ENCODE results near the gene CFAP92. TPM values are rescaled to one million over a fixed set of nuclear protein-coding genes. Genes with fewer than 3 reads are reported as not detected.

The CFAP92 gene
- total RNA-seq, 1 donor from 2014 or later: 1.6 TPM

DNA sequence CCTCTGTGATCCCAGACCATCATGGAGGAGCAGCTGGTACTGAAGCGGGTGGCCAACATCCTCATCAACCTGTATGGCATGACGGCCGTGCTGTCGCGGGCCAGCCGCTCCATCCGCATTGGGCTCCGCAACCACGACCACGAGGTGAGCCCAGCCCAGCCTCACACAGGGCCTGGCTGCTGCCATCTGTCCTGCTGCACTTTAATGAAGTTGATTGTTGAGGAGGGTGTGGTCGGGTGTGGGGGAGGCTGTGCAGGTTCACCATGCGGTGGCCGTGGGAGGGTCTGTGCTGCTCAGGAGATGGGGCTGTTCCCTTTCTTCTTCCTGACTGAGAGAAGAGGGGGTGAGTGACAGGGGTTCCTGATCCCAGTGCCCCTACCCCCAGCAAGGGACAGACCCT, 83.9 kb downstream of the CFAP92 start:
- no peak overlapping the region for H3K27ac ChIP-seq (ENCODE audit: low read depth, low read length)

DNA sequence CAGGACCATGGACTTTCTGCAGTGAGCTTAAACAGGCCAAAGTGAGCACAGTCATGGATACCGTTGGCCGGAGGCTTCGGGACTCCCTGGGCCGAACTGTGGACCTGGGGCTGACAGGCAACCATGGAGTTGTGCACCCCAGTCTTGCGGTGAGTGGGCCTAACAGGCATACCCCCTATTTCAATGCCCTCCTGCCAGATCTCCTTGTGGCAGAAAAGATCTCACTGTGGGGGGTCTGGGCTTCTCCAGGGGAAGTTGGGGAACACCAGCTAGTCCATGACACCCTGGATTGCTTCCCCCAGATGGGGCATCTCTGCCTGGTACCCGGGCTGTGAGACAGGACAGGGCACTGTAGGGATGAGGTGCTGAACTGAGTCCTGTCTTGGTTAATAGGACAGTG, 84.9 kb downstream of the CFAP92 start:
- Histone ChIP-seq H3K9ac (ENCODE audit: low read depth in 1 of 3, low read length in 3 of 3) (no peak overlapping the region), H3K4me3 (ENCODE audit: low read length in 3 of 3) (no peak overlapping the region), H3K4me1 (ENCODE audit: control insufficient read depth in 3 of 3, insufficient read depth in 3 of 3, low read length in 3 of 3) (no peaks in the 10 kb centered on the region), H3K36me3 (ENCODE audit: control insufficient read depth in 3 of 3, insufficient read depth in 3 of 3, low read length in 3 of 3) (peaks cover 93 to 95% (median 94%) of the 10 kb centered on the region in 3 donors), H3K27me3 (ENCODE audit: control insufficient read depth in 3 of 3, insufficient read depth in 3 of 3, low read length in 3 of 3) (no peaks in the 10 kb centered on the region), H3K27ac (ENCODE audit: low read depth, low read length) (no peak overlapping the region), H3K9me3 (ENCODE audit: control insufficient read depth in 3 of 3, low read length in 3 of 3) (no peaks in the 10 kb centered on the region)

More for the DNA sequence above, 83.9 kb downstream of the CFAP92 start:
- Histone ChIP-seq H3K9me3 (ENCODE audit: control insufficient read depth in 3 of 3, low read length in 3 of 3) (no peaks in the 10 kb centered on the region), H3K9ac (ENCODE audit: low read depth in 1 of 3, low read length in 3 of 3) (no peak overlapping the region), H3K27me3 (ENCODE audit: control insufficient read depth in 3 of 3, insufficient read depth in 3 of 3, low read length in 3 of 3) (no peaks in the 10 kb centered on the region), H3K4me1 (ENCODE audit: control insufficient read depth in 3 of 3, insufficient read depth in 3 of 3, low read length in 3 of 3) (no peaks in the 10 kb centered on the region), H3K4me3 (ENCODE audit: low read length in 3 of 3) (no peak overlapping the region), H3K36me3 (ENCODE audit: control insufficient read depth in 3 of 3, insufficient read depth in 3 of 3, low read length in 3 of 3) (peaks cover 90 to 95% (median 91%) of the 10 kb centered on the region in 3 donors)

DNA sequence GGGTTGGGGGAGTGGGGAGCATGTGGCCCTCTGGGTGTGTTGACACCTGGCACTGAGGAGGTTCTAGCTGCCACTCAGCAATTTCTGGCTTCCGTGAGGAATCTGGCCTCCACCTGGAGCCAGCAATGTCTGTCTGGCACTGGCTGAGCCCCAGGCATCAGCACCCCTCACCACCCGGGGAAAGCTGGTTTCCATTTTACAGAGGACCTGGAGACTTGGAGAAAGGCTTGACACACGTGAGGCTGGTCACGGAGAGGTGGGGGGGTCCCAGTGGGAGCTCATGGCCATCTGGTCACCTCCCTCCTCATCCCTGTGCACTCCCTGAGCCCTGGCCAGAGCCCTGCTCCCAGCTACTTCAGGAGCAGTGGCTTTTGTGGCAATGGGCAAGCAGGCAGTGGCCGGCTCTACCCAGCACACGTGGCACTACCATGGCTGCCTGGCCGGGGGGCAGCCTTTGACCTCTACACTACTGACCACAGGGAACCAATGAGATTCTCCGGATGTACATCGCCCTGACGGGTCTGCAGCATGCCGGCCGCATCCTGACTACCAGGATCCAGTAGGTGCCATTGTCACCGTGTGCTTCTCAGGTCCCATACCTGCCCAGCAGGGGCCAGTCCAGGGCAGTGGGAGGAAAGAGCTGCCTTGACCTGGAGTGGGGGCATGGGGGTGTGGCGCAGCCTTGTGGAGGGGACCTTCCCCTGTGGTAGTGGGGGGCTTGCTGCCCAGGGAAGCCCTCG, 86.0 kb downstream of the CFAP92 start:
- Histone ChIP-seq H3K9me3 (ENCODE audit: control insufficient read depth in 3 of 3, low read length in 3 of 3) (no peaks in the 10 kb centered on the region), H3K36me3 (ENCODE audit: control insufficient read depth in 3 of 3, insufficient read depth in 3 of 3, low read length in 3 of 3) (peaks cover 92 to 95% (median 93%) of the 10 kb centered on the region in 3 donors), H3K9ac (ENCODE audit: low read depth in 1 of 3, low read length in 3 of 3) (no peak overlapping the region), H3K4me3 (ENCODE audit: low read length in 3 of 3) (no peak overlapping the region), H3K4me1 (ENCODE audit: control insufficient read depth in 3 of 3, insufficient read depth in 3 of 3, low read length in 3 of 3) (no peaks in the 10 kb centered on the region), H3K27ac (ENCODE audit: low read depth, low read length) (no peak overlapping the region), H3K27me3 (ENCODE audit: control insufficient read depth in 3 of 3, insufficient read depth in 3 of 3, low read length in 3 of 3) (no peaks in the 10 kb centered on the region)

DNA sequence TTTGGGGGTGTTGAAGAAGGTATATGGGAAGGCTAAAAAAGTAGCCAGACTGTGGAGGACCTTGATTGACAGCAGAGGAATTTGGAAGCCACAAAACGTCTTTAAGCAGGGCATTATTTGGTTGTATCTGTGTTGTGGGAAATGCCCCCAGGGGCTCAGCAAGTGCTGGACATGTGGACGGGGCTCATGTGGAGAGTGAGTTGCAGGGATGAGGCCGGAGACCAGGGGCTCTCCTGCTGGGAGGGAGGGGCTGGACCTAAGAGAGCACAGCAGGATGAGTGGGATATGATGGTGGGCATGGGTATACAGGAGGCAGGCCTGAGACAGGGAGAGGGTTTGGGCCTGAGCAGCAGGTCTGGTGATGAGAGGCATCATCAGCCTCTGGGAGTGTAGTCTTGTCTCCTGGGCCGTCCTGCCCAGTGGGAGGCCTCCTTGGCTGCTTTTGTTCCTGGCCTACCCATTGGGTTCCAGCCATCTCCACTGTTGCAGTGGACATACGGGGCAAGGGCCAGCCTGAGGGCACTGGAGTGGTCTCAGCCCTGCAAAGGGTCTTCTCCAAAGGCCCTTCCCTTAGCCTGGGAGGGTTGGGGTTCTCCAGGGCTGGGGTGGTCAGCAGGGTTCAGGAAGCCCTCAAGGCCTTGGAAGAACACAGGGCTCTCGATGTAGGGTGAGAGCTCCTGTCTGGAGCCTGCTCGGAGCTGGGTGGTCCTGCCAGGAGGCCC, 86.9 kb downstream of the CFAP92 start:
- H3K9ac ChIP-seq (ENCODE audit: low read depth in 1 of 3, low read length in 3 of 3): no peak overlapping the region
- H3K36me3 ChIP-seq (ENCODE audit: control insufficient read depth in 3 of 3, insufficient read depth in 3 of 3, low read length in 3 of 3): peaks cover 92 to 95% (median 93%) of the 10 kb centered on the region in 3 donors

DNA sequence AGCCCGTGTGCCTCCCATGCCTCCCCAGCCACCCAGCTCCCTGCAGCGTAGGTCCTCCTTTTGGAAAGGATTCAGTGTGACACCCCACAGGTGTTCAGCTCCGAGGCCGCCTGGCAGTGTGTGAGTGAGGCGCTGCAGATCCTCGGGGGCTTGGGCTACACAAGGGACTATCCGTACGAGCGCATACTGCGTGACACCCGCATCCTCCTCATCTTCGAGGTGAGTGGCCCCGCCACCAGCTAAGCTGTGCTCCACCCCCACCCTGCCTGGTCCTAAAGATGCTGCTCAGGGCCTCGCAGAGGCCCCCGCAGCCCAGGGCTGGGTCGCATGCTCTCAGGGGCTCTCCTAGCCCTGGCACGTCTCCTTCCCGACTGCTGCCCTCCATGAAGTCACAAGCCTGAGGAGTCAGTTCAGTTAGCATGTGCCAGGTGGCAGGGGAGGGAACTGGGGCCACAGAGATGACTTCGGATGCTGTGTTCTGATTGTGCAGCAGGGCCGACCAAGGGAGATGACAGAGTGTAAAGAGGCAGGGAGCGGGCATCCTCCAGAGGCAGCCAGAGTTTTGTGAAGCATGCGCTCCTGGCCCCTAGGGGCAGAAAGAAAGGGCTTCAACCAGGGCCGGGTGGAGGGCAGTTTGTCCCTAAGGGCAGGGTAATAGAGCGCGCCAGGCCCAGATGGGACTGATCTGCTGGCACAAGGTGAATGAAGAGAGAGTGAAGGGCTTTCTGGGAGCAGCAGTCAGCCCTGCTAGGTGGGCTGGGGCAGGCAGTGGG, 87.7 kb downstream of the CFAP92 start:
- H3K4me1 ChIP-seq (ENCODE audit: control insufficient read depth in 3 of 3, insufficient read depth in 3 of 3, low read length in 3 of 3): no peaks in the 10 kb centered on the region
- H3K27me3 ChIP-seq (ENCODE audit: control insufficient read depth in 3 of 3, insufficient read depth in 3 of 3, low read length in 3 of 3): no peaks in the 10 kb centered on the region
- H3K9ac ChIP-seq (ENCODE audit: low read depth in 1 of 3, low read length in 3 of 3): no peak overlapping the region
- H3K36me3 ChIP-seq (ENCODE audit: control insufficient read depth in 3 of 3, insufficient read depth in 3 of 3, low read length in 3 of 3): peaks cover 93 to 94% (median 94%) of the 10 kb centered on the region in 3 donors
- H3K27ac ChIP-seq (ENCODE audit: low read depth, low read length): no peak overlapping the region
- no peaks in the 10 kb centered on the region for H3K9me3 ChIP-seq (ENCODE audit: control insufficient read depth in 3 of 3, low read length in 3 of 3)
- no peak overlapping the region for H3K4me3 ChIP-seq (ENCODE audit: low read length in 3 of 3)

More for the DNA sequence above, 86.9 kb downstream of the CFAP92 start:
- no peak overlapping the region for H3K27ac ChIP-seq (ENCODE audit: low read depth, low read length)
- no peak overlapping the region for H3K4me3 ChIP-seq (ENCODE audit: low read length in 3 of 3)
- H3K27me3 ChIP-seq (ENCODE audit: control insufficient read depth in 3 of 3, insufficient read depth in 3 of 3, low read length in 3 of 3): no peaks in the 10 kb centered on the region
- H3K9me3 ChIP-seq (ENCODE audit: control insufficient read depth in 3 of 3, low read length in 3 of 3): no peaks in the 10 kb centered on the region
- no peaks in the 10 kb centered on the region for H3K4me1 ChIP-seq (ENCODE audit: control insufficient read depth in 3 of 3, insufficient read depth in 3 of 3, low read length in 3 of 3)

DNA sequence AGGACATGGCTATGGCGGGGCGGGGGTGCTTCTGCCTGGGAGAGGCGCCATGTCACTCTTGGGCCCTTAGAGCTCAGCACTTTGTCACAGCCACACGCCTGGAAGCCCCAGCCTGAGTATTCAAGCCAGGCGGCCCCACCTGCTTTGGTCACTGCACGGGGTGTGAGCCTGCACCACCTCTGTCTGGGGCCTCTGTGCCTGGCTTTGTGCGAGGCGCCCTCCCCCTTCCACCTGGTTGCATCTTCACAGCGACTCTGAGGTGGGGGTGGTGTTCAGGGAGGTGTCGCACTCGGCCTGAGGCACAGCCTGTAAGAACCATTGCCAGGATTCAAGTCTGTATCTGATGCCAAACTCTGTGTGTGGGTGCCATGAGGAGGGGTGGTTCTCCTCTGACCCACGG, 90.4 kb downstream of the CFAP92 start:
- no peak overlapping the region for H3K27ac ChIP-seq (ENCODE audit: low read depth, low read length)
- no peak overlapping the region for H3K4me3 ChIP-seq (ENCODE audit: low read length in 3 of 3)
- H3K9me3 ChIP-seq (ENCODE audit: control insufficient read depth in 3 of 3, low read length in 3 of 3): no peaks in the 10 kb centered on the region
- H3K27me3 ChIP-seq (ENCODE audit: control insufficient read depth in 3 of 3, insufficient read depth in 3 of 3, low read length in 3 of 3): no peaks in the 10 kb centered on the region
- no peaks in the 10 kb centered on the region for H3K4me1 ChIP-seq (ENCODE audit: control insufficient read depth in 3 of 3, insufficient read depth in 3 of 3, low read length in 3 of 3)
- H3K36me3 ChIP-seq (ENCODE audit: control insufficient read depth in 3 of 3, insufficient read depth in 3 of 3, low read length in 3 of 3): peaks cover 91 to 93% (median 91%) of the 10 kb centered on the region in 3 donors
- H3K9ac ChIP-seq (ENCODE audit: low read depth in 1 of 3, low read length in 3 of 3): no peak overlapping the region

DNA sequence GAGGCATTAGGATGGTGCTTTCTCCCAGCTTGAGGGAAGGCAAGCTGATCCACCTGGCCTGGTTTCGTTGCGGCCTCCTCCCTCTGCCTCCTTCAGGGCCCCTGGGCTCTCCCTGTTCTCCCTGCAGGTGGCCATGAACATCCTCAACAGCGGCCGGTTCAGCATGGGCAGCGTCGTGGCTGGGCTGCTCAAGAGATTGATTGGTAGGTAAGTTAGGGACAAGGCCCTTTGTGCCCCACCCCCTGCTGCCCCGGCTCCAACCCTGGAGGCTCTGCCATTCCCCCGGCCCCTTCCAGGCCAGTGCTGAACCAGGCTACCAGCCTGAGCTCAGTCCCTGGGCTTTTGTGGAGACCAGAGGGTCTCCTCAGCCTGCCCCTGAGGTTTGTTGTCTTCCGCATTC, 91.5 kb downstream of the CFAP92 start:
- Histone ChIP-seq H3K9me3 (ENCODE audit: control insufficient read depth in 3 of 3, low read length in 3 of 3) (no peaks in the 10 kb centered on the region), H3K4me3 (ENCODE audit: low read length in 3 of 3) (no peak overlapping the region), H3K4me1 (ENCODE audit: control insufficient read depth in 3 of 3, insufficient read depth in 3 of 3, low read length in 3 of 3) (peaks cover 0 to 3% (median 3%) of the 10 kb centered on the region in 3 donors), H3K27me3 (ENCODE audit: control insufficient read depth in 3 of 3, insufficient read depth in 3 of 3, low read length in 3 of 3) (no peaks in the 10 kb centered on the region), H3K27ac (ENCODE audit: low read depth, low read length) (no peak overlapping the region), H3K36me3 (ENCODE audit: control insufficient read depth in 3 of 3, insufficient read depth in 3 of 3, low read length in 3 of 3) (peaks cover 88 to 93% (median 91%) of the 10 kb centered on the region in 3 donors), H3K9ac (ENCODE audit: low read depth in 1 of 3, low read length in 3 of 3) (no peak overlapping the region)

DNA sequence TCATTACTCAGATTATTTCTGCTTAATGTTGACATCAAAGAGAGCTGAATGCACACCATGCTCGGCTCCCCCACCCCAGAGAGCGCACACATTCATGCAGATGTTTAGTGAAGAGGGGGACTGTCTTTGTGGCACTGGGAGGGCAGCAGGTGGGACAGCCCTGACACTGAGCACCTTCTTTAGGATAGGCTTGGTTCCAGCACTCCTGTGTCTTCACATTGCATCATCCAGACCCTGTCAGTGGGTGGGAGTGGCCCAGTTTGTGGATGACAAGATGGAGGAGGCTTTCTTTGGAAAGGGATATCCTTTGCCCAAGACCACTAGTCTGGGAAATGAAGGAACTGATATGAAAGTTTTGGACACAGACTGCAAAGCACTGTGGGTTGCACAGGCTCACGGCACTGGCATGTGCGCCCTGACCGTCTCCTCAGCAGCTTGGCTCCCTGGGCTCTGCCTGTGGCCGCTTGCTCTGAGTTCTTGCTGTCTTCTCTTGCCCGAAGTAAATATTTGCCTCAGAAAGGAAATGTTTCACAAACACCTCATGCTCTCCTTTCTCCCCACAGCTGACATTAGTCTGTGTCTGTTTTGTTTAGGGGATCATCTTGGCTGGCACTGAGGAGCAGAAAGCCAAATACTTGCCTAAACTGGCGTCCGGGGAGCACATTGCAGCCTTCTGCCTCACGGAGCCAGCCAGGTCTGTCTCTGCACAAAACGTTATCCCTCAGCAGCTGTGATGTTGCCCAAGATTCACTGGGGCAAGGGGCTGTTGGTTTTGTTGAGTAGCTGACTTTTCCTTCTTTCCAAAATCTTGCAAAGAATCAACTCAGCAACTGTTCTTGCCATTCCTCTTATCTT, 97.8 kb downstream of the CFAP92 start:
- Histone ChIP-seq H3K36me3 (ENCODE audit: control insufficient read depth in 3 of 3, insufficient read depth in 3 of 3, low read length in 3 of 3) (peaks cover 51 to 65% (median 62%) of the 10 kb centered on the region in 3 donors), H3K9ac (ENCODE audit: low read depth in 1 of 3, low read length in 3 of 3) (no peak overlapping the region), H3K27ac (ENCODE audit: low read depth, low read length) (no peak overlapping the region), H3K27me3 (ENCODE audit: control insufficient read depth in 3 of 3, insufficient read depth in 3 of 3, low read length in 3 of 3) (no peaks in the 10 kb centered on the region), H3K9me3 (ENCODE audit: control insufficient read depth in 3 of 3, low read length in 3 of 3) (no peaks in the 10 kb centered on the region), H3K4me1 (ENCODE audit: control insufficient read depth in 3 of 3, insufficient read depth in 3 of 3, low read length in 3 of 3) (peaks cover 0 to 3% (median 3%) of the 10 kb centered on the region in 3 donors), H3K4me3 (ENCODE audit: low read length in 3 of 3) (no peak overlapping the region)

DNA sequence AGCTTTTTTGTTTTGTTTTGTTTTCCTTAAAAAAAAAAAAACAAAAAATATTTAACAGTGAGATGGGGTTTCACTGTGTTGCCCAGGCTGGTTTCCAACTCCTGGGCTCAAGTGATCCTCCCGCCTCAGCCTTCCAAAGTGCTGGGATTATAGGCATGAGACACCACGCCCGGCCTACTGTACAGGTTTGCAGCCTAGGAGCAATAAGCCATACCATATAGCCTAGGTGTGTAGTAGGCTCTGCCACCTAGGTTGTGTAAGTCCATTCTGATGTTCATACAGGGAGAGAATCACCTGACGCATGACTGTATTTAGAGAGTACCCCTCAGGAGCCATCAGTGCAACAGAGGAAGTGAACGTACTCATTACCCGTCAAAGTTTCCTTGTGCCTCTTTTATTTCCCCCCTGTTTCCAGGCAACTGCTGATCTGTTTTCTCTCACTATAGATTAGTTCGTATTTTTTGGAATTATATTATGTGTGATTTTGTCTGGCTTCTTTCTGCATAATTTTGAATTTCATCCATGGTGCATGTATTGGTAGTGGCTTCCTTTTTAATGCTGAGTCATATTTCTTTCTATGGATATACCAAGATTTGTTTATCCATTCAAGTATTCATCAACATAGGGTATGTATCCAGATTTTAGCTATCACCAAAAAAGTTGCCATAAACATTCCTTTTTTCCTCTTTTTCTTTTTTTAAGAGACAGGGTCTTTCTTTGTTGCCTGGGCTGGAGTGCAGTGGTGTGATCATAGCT, 104.6 kb downstream of the CFAP92 start:
- no peaks in the 10 kb centered on the region for H3K4me1 ChIP-seq (ENCODE audit: control insufficient read depth in 3 of 3, insufficient read depth in 3 of 3, low read length in 3 of 3)
- peaks cover 15 to 21% (median 19%) of the 10 kb centered on the region in 3 donors for H3K36me3 ChIP-seq (ENCODE audit: control insufficient read depth in 3 of 3, insufficient read depth in 3 of 3, low read length in 3 of 3)
- H3K4me3 ChIP-seq (ENCODE audit: low read length in 3 of 3): no peak overlapping the region

More for the DNA sequence above, 104.6 kb downstream of the CFAP92 start:
- Histone ChIP-seq H3K9me3 (ENCODE audit: control insufficient read depth in 3 of 3, low read length in 3 of 3) (no peaks in the 10 kb centered on the region), H3K9ac (ENCODE audit: low read depth in 1 of 3, low read length in 3 of 3) (no peak overlapping the region), H3K27ac (ENCODE audit: low read depth, low read length) (no peak overlapping the region), H3K27me3 (ENCODE audit: control insufficient read depth in 3 of 3, insufficient read depth in 3 of 3, low read length in 3 of 3) (no peaks in the 10 kb centered on the region)
